Progenitor cell of endocrine pancreas (in vitro differentiated cells): ENCODE results near the gene DAPP1. TPM values are rescaled to one million over a fixed set of nuclear protein-coding genes. Genes with fewer than 3 reads are reported as not detected.

ENCODE experiments used
- DNase-seq: peaks from one replicate; pipeline ENCODE4 v3.0.0; 2021; ENCODE audit warnings: low spot score; ENCODE audit not compliant: unreplicated experiment
- H3K27ac Mint-ChIP-seq: 2 replicates; pipeline ENCODE4 v1.8.0; 2021; ENCODE audit warnings: mild to moderate bottlenecking, moderate library complexity, mixed read lengths
- H3K27me3 Mint-ChIP-seq: 2 replicates; pipeline ENCODE4 v1.8.0; 2021; ENCODE audit warnings: mixed read lengths
- H3K36me3 Mint-ChIP-seq: 2 replicates; pipeline ENCODE4 v1.8.0; 2022; ENCODE audit warnings: mixed read lengths; ENCODE audit not compliant: insufficient read depth
- H3K4me1 Mint-ChIP-seq: 2 replicates; pipeline ENCODE4 v1.8.0; 2021; ENCODE audit warnings: low read depth, mixed read lengths
- H3K4me3 Mint-ChIP-seq: 2 replicates; pipeline ENCODE4 v1.8.0; 2021; ENCODE audit warnings: low read depth, mild to moderate bottlenecking, moderate library complexity, mixed read lengths
- H3K9me3 Mint-ChIP-seq: 2 replicates; pipeline ENCODE4 v1.8.0; 2021; ENCODE audit warnings: low read depth, mixed read lengths
- CTCF ChIP-seq: fragments of 200-600 bp; sonication (generic); IDR thresholded peaks from one replicate; pipeline ENCODE4 v1.5.0; 2021; ENCODE audit warnings: antibody characterized with exemption, mild to moderate bottlenecking; ENCODE audit not compliant: unreplicated experiment
- total RNA-seq: library from RNA; stranded (reverse); gene quantifications from 2 replicates; pipeline ENCODE4 v1.2.1, GENCODE V29; 2021

DAPP1 gene
- total RNA-seq, 1 donor from 2014 or later: 0.12 TPM

GRCh38 chr4:99800332-99801004, 16.2 kb upstream of the DAPP1 start:
- H3K27ac Mint-ChIP-seq: no peak overlapping the region
- no peak for DNase-seq
- no peak overlapping the region for H3K4me3 Mint-ChIP-seq
- no peak for TF ChIP-seq CTCF
- H3K36me3 Mint-ChIP-seq: no peaks in the 10 kb centered on the region
- H3K9me3 Mint-ChIP-seq: peaks cover 10% of the 10 kb centered on the region
- H3K4me1 Mint-ChIP-seq: peaks cover 7% of the 10 kb centered on the region
- H3K27me3 Mint-ChIP-seq: no peaks in the 10 kb centered on the region

- Mint-ChIP-seq H3K36me3 (no peaks in the 10 kb centered on the region), H3K27ac (no peak overlapping the region), H3K9me3 (peaks cover 4% of the 10 kb centered on the region), H3K4me1 (peaks cover 7% of the 10 kb centered on the region), H3K4me3 (no peak overlapping the region), H3K27me3 (no peaks in the 10 kb centered on the region)
- DNase-seq: no peak
- no peak for TF ChIP-seq CTCF
Measured at GRCh38 chr4:99801005-99801699, 15.5 kb upstream of the DAPP1 start.

DNA sequence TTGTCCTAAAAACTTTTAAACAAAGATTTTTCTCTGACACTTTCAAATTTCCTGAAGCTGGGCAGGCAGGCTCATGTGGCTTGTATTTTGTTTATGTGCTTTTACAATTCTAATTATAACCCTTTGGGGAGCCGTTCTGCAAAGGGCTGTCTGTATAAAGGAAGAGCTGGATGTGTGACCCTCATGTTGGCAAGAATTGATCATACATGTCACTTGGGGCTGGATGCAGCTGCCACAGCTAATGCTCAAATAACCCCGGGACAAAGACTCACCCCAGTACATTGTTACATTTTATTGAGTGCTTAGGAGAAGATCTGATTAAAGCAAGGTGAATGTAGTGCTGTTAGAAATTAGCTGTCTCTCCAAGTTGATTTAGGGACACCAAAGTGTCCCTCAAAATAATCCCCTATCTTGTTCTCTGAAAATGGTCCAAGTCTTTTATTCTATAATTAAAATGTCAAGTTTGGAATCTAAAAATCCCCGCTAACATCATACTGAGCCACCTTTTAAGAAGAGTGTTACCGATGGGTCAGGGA, 13.0 kb upstream of the DAPP1 start:
- DNase-seq: no peak
- Mint-ChIP-seq H3K4me1 (peaks cover 7% of the 10 kb centered on the region), H3K4me3 (no peak overlapping the region), H3K27ac (no peak overlapping the region), H3K36me3 (no peaks in the 10 kb centered on the region), H3K27me3 (no peaks in the 10 kb centered on the region), H3K9me3 (no peaks in the 10 kb centered on the region)
- no peak for TF ChIP-seq CTCF

GRCh38 chr4:99806545-99806944, 10.1 kb upstream of the DAPP1 start:
- no peak for TF ChIP-seq CTCF
- Mint-ChIP-seq H3K36me3 (no peaks in the 10 kb centered on the region), H3K4me1 (peaks cover 3% of the 10 kb centered on the region), H3K27me3 (no peaks in the 10 kb centered on the region), H3K4me3 (no peak overlapping the region), H3K9me3 (no peaks in the 10 kb centered on the region), H3K27ac (no peak overlapping the region)
- no peak for DNase-seq

- H3K36me3 Mint-ChIP-seq: no peaks in the 10 kb centered on the region
- H3K4me3 Mint-ChIP-seq: no peak overlapping the region
- peaks cover 3% of the 10 kb centered on the region for H3K4me1 Mint-ChIP-seq
- no peaks in the 10 kb centered on the region for H3K27me3 Mint-ChIP-seq
- H3K27ac Mint-ChIP-seq: no peak overlapping the region
- DNase-seq: no peak
- TF ChIP-seq CTCF: no peak
- no peaks in the 10 kb centered on the region for H3K9me3 Mint-ChIP-seq
Measured at GRCh38 chr4:99807666-99808065, 9.0 kb upstream of the DAPP1 start.
